Measurements from ENCODE around the gene GPC3. TPM values are rescaled to one million over a fixed set of nuclear protein-coding genes. Genes with fewer than 3 reads are reported as not detected.

The GPC3 gene
- polyA plus RNA-seq, 3 donors = not detected

DNA sequence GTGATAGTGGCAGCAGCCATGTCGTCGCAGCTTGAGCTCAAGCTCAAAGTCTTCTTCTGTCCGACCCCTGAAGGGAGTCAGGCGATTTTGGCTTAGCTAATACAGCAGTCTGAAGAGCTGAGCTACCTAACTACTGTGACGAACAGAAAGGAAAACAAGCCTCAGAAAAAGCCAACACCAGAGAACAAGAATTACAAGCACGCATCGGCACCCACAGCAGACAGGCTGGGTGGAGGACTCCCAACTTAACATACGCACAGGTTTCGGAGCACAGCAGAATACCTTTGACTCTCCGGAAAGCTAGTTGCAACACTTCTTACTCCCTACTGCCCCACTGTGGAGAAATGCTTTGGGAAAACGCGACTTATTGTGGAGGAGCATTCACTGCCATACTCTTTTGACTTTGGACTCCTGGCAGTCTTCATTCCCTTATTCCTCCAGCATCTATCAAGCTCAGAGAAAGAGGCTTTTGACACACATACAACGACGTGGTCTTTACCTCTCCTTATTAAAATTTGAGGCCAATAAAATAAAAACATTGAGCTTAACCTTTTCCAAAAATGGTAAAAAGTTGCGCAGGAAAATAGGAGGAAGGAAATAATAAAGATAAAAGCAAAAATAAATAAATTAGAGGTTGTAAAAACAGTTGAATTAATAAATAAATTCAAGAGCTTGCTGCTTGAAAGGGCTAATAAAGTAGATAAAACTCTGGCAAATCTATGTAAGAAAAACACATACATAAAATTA lies 41.3 kb upstream of the GPC3 start:
- no peak for DNase-seq
- Mint-ChIP-seq H3K4me3 (peak overlapping the region; percentile 6 to 67), H3K27ac (no peak overlapping the region), H3K36me3 (no peaks in the 10 kb centered on the region), H3K27me3 (ENCODE audit: low read depth in 3 of 3) (peaks cover 2 to 12% (median 9%) of the 10 kb centered on the region in 3 donors), H3K4me1 (peaks cover 2% of the 10 kb centered on the region), H3K9me3 (no peaks in the 10 kb centered on the region)
- intact Hi-C loops (cut with micrococcal nuclease) = no loop called here
- no peaks in the 10 kb centered on the region for H3K36me3 ChIP-seq (replicated peaks in 1 of 2; ENCODE audit: control insufficient read depth in 1 of 2, insufficient read depth in 2 of 2, low read length in 2 of 2)
- TF ChIP-seq, protein P1, sequence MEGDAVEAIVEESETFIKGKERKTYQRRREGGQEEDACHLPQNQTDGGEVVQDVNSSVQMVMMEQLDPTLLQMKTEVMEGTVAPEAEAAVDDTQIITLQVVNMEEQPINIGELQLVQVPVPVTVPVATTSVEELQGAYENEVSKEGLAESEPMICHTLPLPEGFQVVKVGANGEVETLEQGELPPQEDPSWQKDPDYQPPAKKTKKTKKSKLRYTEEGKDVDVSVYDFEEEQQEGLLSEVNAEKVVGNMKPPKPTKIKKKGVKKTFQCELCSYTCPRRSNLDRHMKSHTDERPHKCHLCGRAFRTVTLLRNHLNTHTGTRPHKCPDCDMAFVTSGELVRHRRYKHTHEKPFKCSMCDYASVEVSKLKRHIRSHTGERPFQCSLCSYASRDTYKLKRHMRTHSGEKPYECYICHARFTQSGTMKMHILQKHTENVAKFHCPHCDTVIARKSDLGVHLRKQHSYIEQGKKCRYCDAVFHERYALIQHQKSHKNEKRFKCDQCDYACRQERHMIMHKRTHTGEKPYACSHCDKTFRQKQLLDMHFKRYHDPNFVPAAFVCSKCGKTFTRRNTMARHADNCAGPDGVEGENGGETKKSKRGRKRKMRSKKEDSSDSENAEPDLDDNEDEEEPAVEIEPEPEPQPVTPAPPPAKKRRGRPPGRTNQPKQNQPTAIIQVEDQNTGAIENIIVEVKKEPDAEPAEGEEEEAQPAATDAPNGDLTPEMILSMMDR (IDR thresholded peaks at IDR 0.05) = peak; percentile 5
- H3K4me2 ChIP-seq (replicated peaks; ENCODE audit: extremely low read depth, low read length, poor library complexity, severe bottlenecking) = no peak overlapping the region
- WGBS (ENCODE audit: insufficient coverage) = 20% methylated on average over 3 of the region's 15 CpGs
- peaks cover 0 to 5% of the 10 kb centered on the region in 2 donors for H3K4me1 ChIP-seq (ENCODE audit: control insufficient read depth in 1 of 2, insufficient read depth in 2 of 2, low read length in 2 of 2)
- no peaks in the 10 kb centered on the region for H3K9me3 ChIP-seq (replicated peaks in 1 of 2; ENCODE audit: control insufficient read depth in 1 of 2, insufficient read depth in 1 of 2, low read length in 2 of 2)
- H2AFZ ChIP-seq (ENCODE audit: insufficient read depth, low read depth, low read length, poor library complexity, severe bottlenecking) = peak overlapping the region; percentile 11
- no peak overlapping the region for H3K4me3 ChIP-seq (replicated peaks in 1 of 3; ENCODE audit: low read depth in 2 of 3, low read length in 3 of 3)
- H4K20me1 ChIP-seq (ENCODE audit: insufficient read depth, low read length) = no peaks in the 10 kb centered on the region
- H3K27ac ChIP-seq (ENCODE audit: low read depth in 1 of 2, low read length in 2 of 2) = no peak overlapping the region
- H3K79me2 ChIP-seq (ENCODE audit: insufficient read depth, low read length) = no peaks in the 10 kb centered on the region
- no peaks in the 10 kb centered on the region for H3K27me3 ChIP-seq (ENCODE audit: control insufficient read depth in 2 of 2, insufficient read depth in 2 of 2, low read length in 2 of 2)
- no peak overlapping the region for H3K9ac ChIP-seq (ENCODE audit: insufficient read depth, low read length, poor library complexity, severe bottlenecking)

DNA sequence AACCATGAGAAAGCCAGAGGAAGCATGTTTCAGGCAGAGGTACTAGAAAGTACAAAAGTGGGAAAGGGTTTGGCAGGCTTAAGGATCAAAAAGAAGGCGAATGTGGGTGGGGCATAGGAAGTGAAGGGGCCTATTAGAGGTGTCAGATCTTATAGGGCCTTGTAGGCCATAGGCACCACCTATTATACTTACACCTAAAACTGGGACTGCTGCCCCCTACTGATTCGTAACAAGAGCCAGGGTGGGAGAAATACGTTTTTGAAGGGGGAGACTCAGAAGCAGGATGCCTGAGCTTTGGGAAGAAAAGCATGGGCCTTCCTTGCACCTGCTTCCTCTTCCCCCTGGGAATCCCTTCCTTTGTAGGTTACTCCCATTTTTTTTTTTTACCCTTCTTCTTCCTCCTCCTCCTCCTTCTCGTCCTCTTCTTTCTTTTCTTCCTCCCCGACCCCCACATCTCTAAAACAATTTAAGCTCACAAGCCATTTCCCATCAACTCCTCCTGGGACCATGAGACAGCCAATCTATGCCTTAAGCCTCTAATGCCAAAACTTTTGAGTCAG lies 40.7 kb upstream of the GPC3 start:
- TF ChIP-seq, protein P1 (IDR thresholded peaks at IDR 0.05) = no peak
- Histone ChIP-seq H3K4me2 (replicated peaks; ENCODE audit: extremely low read depth, low read length, poor library complexity, severe bottlenecking) (no peak overlapping the region), H3K79me2 (ENCODE audit: insufficient read depth, low read length) (no peaks in the 10 kb centered on the region), H3K9ac (ENCODE audit: insufficient read depth, low read length, poor library complexity, severe bottlenecking) (no peak overlapping the region), H3K9me3 (replicated peaks in 1 of 2; ENCODE audit: control insufficient read depth in 1 of 2, insufficient read depth in 1 of 2, low read length in 2 of 2) (no peaks in the 10 kb centered on the region), H4K20me1 (ENCODE audit: insufficient read depth, low read length) (no peaks in the 10 kb centered on the region), H3K4me3 (replicated peaks in 1 of 3; ENCODE audit: low read depth in 2 of 3, low read length in 3 of 3) (no peak overlapping the region), H3K4me1 (ENCODE audit: control insufficient read depth in 1 of 2, insufficient read depth in 2 of 2, low read length in 2 of 2) (peaks cover 0 to 5% of the 10 kb centered on the region in 2 donors), H3K27ac (ENCODE audit: low read depth in 1 of 2, low read length in 2 of 2) (no peak overlapping the region), H3K27me3 (ENCODE audit: control insufficient read depth in 2 of 2, insufficient read depth in 2 of 2, low read length in 2 of 2) (no peaks in the 10 kb centered on the region), H2AFZ (ENCODE audit: insufficient read depth, low read depth, low read length, poor library complexity, severe bottlenecking) (no peak overlapping the region), H3K36me3 (replicated peaks in 1 of 2; ENCODE audit: control insufficient read depth in 1 of 2, insufficient read depth in 2 of 2, low read length in 2 of 2) (no peaks in the 10 kb centered on the region)
- WGBS (ENCODE audit: insufficient coverage) = no CpG with 5 or more reads among the region's 5 CpGs
- H3K9me3 Mint-ChIP-seq = no peaks in the 10 kb centered on the region
- intact Hi-C loops (cut with micrococcal nuclease) = no loop called here
- peaks cover 2% of the 10 kb centered on the region for H3K4me1 Mint-ChIP-seq
- peaks cover 3 to 12% (median 9%) of the 10 kb centered on the region in 3 donors for H3K27me3 Mint-ChIP-seq (ENCODE audit: low read depth in 3 of 3)
- DNase-seq = no peak
- H3K4me3 Mint-ChIP-seq = peak overlapping the region in 1 of 2 donors; percentile 67
- H3K27ac Mint-ChIP-seq = no peak overlapping the region
- no peaks in the 10 kb centered on the region for H3K36me3 Mint-ChIP-seq
